Measurements from ENCODE around the gene CMTM7. TPM values are rescaled to one million over a fixed set of nuclear protein-coding genes. Genes with fewer than 3 reads are reported as not detected.

The CMTM7 gene
- total and polyA plus RNA-seq, 7 experiments from 2014 or later = 38.6 to 157 (median 53.0) TPM

DNA sequence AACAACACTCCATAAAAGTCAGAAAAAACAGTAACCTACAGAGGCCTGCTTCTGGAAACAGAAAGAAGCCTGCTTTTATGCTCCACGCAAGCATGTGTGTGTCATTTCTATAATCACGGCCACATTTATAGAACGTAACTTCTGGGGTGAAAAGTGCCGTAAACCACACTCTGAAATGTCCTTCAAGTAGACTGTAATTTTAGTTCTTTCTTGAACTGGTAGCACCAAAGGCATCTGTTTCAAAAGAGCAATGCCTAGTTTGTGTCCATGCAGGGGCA lies 19.5 kb upstream of the CMTM7 start:
- peak in 2 of 9 donors; percentile 25 to 49 for DNase-seq
- intact Hi-C loops (cut with micrococcal nuclease) = no loop called here
- H3K27me3 Mint-ChIP-seq = no peaks in the 10 kb centered on the region
- peaks cover 0 to 4% (median 2%) of the 10 kb centered on the region in 5 donors for H3K36me3 Mint-ChIP-seq
- no peaks in the 10 kb centered on the region for H3K9me3 ChIP-seq (ENCODE audit: control insufficient read depth in 2 of 3, low read length in 3 of 3)
- H3K4me3 Mint-ChIP-seq = peak overlapping the region in 9 of 10 donors; percentile 13 to 71 (median 61)
- ChIA-PET CTCF (interaction anchor here (1.0 to 6.1 kb wide), 14 partner anchors 9 to 196 kb away, joined by 3 to 56 read pairs (median 6); partner anchors contain the start of gene CMTM7), POLR2A (interaction anchor here (0.6 to 3.3 kb wide), 30 partner anchors 16 to 840 kb away, joined by 3 to 33 read pairs (median 6); partner anchors contain the start of gene CMTM7)
- peak overlapping the region; percentile 93 to 99 (median 97) for H3K27ac Mint-ChIP-seq
- peaks cover 19 to 65% (median 48%) of the 10 kb centered on the region in 7 donors for H3K4me1 Mint-ChIP-seq
- no peak overlapping the region for H3K4me3 ChIP-seq (ENCODE audit: low read length)
- peaks cover 0 to 34% of the 10 kb centered on the region in 2 donors for H3K4me1 ChIP-seq (ENCODE audit: control insufficient read depth in 2 of 2, insufficient read depth in 2 of 2, low read length in 2 of 2)
- no peak for ATAC-seq
- peaks cover 0 to 3% (median 0%) of the 10 kb centered on the region in 11 donors for H3K9me3 Mint-ChIP-seq
- peak overlapping the region; percentile 69 for H3K27ac ChIP-seq (ENCODE audit: low read depth, low read length)
- H3K36me3 ChIP-seq (ENCODE audit: control insufficient read depth in 2 of 3, insufficient read depth in 3 of 3, low read length in 3 of 3) = no peaks in the 10 kb centered on the region
- H3K27me3 ChIP-seq (ENCODE audit: control insufficient read depth in 2 of 2, insufficient read depth in 2 of 2, low read length in 2 of 2) = no peaks in the 10 kb centered on the region

DNA sequence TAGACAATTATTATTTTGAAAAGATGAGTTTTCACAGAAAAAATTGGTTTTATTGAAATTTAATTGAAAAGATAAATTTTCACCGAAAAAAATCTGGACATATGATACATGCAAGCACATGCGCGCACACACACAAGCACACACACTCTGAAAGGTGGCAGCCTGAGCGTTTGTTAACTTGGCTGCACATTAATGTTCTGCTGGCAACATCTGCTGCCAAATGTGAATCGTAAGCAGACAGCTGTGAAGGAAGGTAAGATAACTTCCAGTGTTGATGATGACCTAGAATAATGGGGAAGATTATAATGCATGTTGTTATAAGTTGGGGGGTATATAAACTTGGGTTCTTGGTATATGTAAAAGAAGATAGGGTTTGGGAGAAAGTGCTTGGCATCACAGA lies 18.4 kb upstream of the CMTM7 start:
- Histone ChIP-seq H3K27ac (ENCODE audit: low read depth, low read length) (peak overlapping the region; percentile 69), H3K4me3 (ENCODE audit: low read length) (no peak overlapping the region), H3K36me3 (ENCODE audit: control insufficient read depth in 2 of 3, insufficient read depth in 3 of 3, low read length in 3 of 3) (no peaks in the 10 kb centered on the region), H3K27me3 (ENCODE audit: control insufficient read depth in 2 of 2, insufficient read depth in 2 of 2, low read length in 2 of 2) (no peaks in the 10 kb centered on the region), H3K4me1 (ENCODE audit: control insufficient read depth in 2 of 2, insufficient read depth in 2 of 2, low read length in 2 of 2) (peaks cover 0 to 34% of the 10 kb centered on the region in 2 donors), H3K9me3 (ENCODE audit: control insufficient read depth in 2 of 3, low read length in 3 of 3) (no peaks in the 10 kb centered on the region)
- H3K9me3 Mint-ChIP-seq = peaks cover 0 to 3% (median 0%) of the 10 kb centered on the region in 11 donors
- ATAC-seq (no peak), DNase-seq (no peak)
- POLR2A ChIA-PET = interaction anchor here (0.7 to 2.9 kb wide), 5 partner anchors 24 to 97 kb away, joined by 3 to 16 read pairs (median 5); no protein-coding TSS in a partner anchor
- H3K4me1 Mint-ChIP-seq = peaks cover 17 to 57% (median 46%) of the 10 kb centered on the region in 7 donors
- peaks cover 0 to 2% (median 0%) of the 10 kb centered on the region in 5 donors for H3K36me3 Mint-ChIP-seq
- peak overlapping the region in 3 of 10 donors; percentile 3 to 42 (median 19) for H3K4me3 Mint-ChIP-seq
- peak overlapping the region in 8 of 9 donors; percentile 84 to 99 (median 96) for H3K27ac Mint-ChIP-seq
- intact Hi-C loops (cut with micrococcal nuclease) = no loop called here
- CTCF ChIA-PET = interaction anchor here (0.6 to 6.1 kb wide), 11 partner anchors 12 to 95 kb away, joined by 3 to 89 read pairs (median 7); no protein-coding TSS in a partner anchor
- H3K27me3 Mint-ChIP-seq = peaks cover 0 to 2% (median 0%) of the 10 kb centered on the region in 5 donors

DNA sequence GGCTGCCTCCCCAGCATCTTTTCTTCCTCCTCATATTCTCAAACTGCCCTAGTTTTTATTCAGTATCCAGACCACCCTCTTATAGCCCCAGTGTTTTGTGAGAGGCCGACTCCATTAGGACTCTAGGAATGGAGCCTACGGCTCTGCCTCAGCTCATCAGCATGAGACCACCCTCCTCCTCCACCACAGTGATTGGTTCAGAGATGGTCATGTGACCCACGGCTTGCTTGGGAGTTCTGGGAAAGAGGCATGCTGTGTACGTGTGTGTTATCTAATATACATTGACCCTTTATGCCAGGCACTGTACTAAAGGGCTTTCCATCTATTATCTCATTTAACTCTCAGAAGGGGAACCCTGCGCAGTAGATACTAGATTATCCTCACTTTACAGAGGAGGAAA lies 17.8 kb upstream of the CMTM7 start:
- Mint-ChIP-seq H3K27ac (peak overlapping the region in 7 of 9 donors; percentile 84 to 99 (median 96)), H3K9me3 (peaks cover 0 to 3% (median 0%) of the 10 kb centered on the region in 11 donors), H3K27me3 (peaks cover 0 to 2% (median 0%) of the 10 kb centered on the region in 5 donors), H3K36me3 (peaks cover 0 to 2% (median 0%) of the 10 kb centered on the region in 5 donors), H3K4me1 (peaks cover 17 to 57% (median 46%) of the 10 kb centered on the region in 7 donors), H3K4me3 (peak overlapping the region in 2 of 10 donors; percentile 3 to 42)
- ChIA-PET CTCF (interaction anchor here (0.5 to 6.1 kb wide), 20 partner anchors 9 to 197 kb away, joined by 3 to 89 read pairs (median 7); no protein-coding TSS in a partner anchor), POLR2A (interaction anchor here (0.7 to 2.9 kb wide), 10 partner anchors 17 to 99 kb away, joined by 3 to 16 read pairs (median 5); partner anchors contain the start of gene CMTM7)
- peaks cover 0 to 34% of the 10 kb centered on the region in 2 donors for H3K4me1 ChIP-seq (ENCODE audit: control insufficient read depth in 2 of 2, insufficient read depth in 2 of 2, low read length in 2 of 2)
- intact Hi-C loops (cut with micrococcal nuclease) = loop anchor here (2.0 kb wide), 3 partner anchors 55 to 291 kb away; no protein-coding TSS in a partner anchor
- no peak overlapping the region for H3K27ac ChIP-seq (ENCODE audit: low read depth, low read length)
- no peak for ATAC-seq
- no peaks in the 10 kb centered on the region for H3K9me3 ChIP-seq (ENCODE audit: control insufficient read depth in 2 of 3, low read length in 3 of 3)
- H3K4me3 ChIP-seq (ENCODE audit: low read length) = no peak overlapping the region
- DNase-seq = no peak
- no peaks in the 10 kb centered on the region for H3K27me3 ChIP-seq (ENCODE audit: control insufficient read depth in 2 of 2, insufficient read depth in 2 of 2, low read length in 2 of 2)
- no peaks in the 10 kb centered on the region for H3K36me3 ChIP-seq (ENCODE audit: control insufficient read depth in 2 of 3, insufficient read depth in 3 of 3, low read length in 3 of 3)

DNA sequence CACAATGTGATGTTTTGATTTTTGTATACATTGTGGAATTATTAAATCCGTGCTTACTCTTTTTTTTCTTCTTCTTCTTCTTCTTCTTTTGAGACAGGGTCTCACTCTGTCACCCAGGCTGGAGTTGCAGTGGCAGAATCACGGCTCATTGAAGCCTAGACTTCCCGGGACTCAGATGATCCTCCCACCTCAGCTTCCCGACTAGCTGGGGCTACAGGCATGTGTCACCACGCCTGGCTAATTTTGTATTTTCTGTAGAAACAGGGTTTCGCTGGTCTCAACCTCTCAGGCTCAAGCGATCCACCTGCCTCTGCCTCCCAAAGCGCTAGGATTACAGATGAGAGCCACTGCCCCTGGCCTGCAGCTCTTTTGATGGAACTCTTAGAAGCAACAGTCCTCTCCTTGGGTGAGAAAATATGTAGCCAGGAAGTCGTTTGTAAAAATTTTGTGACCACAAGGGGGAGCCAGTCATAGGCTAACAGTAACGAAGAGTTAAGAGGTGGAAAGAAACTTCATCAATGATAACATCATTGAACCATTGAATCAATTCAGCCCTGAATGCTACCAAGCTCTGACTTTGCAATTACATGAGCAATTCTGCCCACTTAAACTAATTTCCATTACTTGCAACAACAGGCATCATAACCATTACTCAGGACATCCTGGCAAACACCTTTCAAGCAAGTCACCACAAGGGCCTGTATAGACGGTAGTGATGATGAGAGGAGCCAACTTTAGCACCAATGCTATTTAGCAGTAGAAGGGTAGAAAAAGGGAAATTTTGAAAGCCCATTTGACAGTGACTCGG lies 16.7 kb upstream of the CMTM7 start:
- H3K27ac Mint-ChIP-seq = peak overlapping the region; percentile 54 to 97 (median 87)
- no peak overlapping the region for H3K4me3 ChIP-seq (ENCODE audit: low read length)
- peaks cover 0 to 2% (median 0%) of the 10 kb centered on the region in 5 donors for H3K36me3 Mint-ChIP-seq
- DNase-seq = peak in 8 of 9 donors; percentile 50 to 83 (median 77)
- POLR2A ChIA-PET = interaction anchor here (0.6 to 2.9 kb wide), 13 partner anchors 13 to 98 kb away, joined by 3 to 14 read pairs (median 5); partner anchors contain the start of gene CMTM7
- H3K36me3 ChIP-seq (ENCODE audit: control insufficient read depth in 2 of 3, insufficient read depth in 3 of 3, low read length in 3 of 3) = no peaks in the 10 kb centered on the region
- CTCF ChIA-PET = interaction anchor here (0.7 to 6.1 kb wide), 30 partner anchors 9 to 198 kb away, joined by 3 to 89 read pairs (median 4); partner anchors contain the start of genes CMTM6 and CMTM7
- no peaks in the 10 kb centered on the region for H3K27me3 ChIP-seq (ENCODE audit: control insufficient read depth in 2 of 2, insufficient read depth in 2 of 2, low read length in 2 of 2)
- peaks cover 0 to 34% of the 10 kb centered on the region in 2 donors for H3K4me1 ChIP-seq (ENCODE audit: control insufficient read depth in 2 of 2, insufficient read depth in 2 of 2, low read length in 2 of 2)
- no peaks in the 10 kb centered on the region for H3K9me3 ChIP-seq (ENCODE audit: control insufficient read depth in 2 of 3, low read length in 3 of 3)
- peaks cover 0 to 3% (median 0%) of the 10 kb centered on the region in 11 donors for H3K9me3 Mint-ChIP-seq
- peak; percentile 67 for ATAC-seq
- intact Hi-C loops (cut with micrococcal nuclease) = loop anchor here (1.0 to 5.0 kb wide), 9 partner anchors 16 to 290 kb away; partner anchors contain the start of gene CMTM7 (in 1 of the 2)
- H3K4me3 Mint-ChIP-seq = peak overlapping the region in 1 of 10 donors; percentile 37
- H3K4me1 Mint-ChIP-seq = peaks cover 15 to 49% (median 38%) of the 10 kb centered on the region in 7 donors
- no peak overlapping the region for H3K27ac ChIP-seq (ENCODE audit: low read depth, low read length)
- peaks cover 0 to 4% (median 0%) of the 10 kb centered on the region in 5 donors for H3K27me3 Mint-ChIP-seq

DNA sequence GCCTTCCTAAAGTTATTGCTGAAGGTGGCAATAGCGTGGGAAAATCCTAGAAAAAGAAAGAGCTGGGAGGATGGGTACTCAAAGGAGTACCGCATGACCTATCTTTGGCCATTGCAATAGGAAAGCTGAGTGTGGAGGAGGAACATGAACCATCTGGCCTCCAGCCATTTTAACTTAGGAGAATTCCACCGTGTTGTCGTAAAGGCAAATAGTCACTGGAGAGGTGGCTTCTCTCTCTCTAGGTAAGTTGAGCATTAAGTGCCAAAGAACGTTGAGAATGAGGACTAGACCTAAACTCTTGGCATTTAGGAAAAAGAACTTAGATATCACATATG lies 16.1 kb upstream of the CMTM7 start:
- Histone ChIP-seq H3K4me3 (ENCODE audit: low read length) (no peak overlapping the region), H3K27ac (ENCODE audit: low read depth, low read length) (no peak overlapping the region), H3K4me1 (ENCODE audit: control insufficient read depth in 2 of 2, insufficient read depth in 2 of 2, low read length in 2 of 2) (peaks cover 0 to 34% of the 10 kb centered on the region in 2 donors), H3K9me3 (ENCODE audit: control insufficient read depth in 2 of 3, low read length in 3 of 3) (no peaks in the 10 kb centered on the region), H3K36me3 (ENCODE audit: control insufficient read depth in 2 of 3, insufficient read depth in 3 of 3, low read length in 3 of 3) (no peaks in the 10 kb centered on the region), H3K27me3 (ENCODE audit: control insufficient read depth in 2 of 2, insufficient read depth in 2 of 2, low read length in 2 of 2) (no peaks in the 10 kb centered on the region)
- POLR2A ChIA-PET = interaction anchor here (0.7 to 2.2 kb wide), 10 partner anchors 12 to 97 kb away, joined by 3 to 14 read pairs (median 6); partner anchors contain the start of gene CMTM7
- peaks cover 15 to 45% (median 34%) of the 10 kb centered on the region in 7 donors for H3K4me1 Mint-ChIP-seq
- H3K27ac Mint-ChIP-seq = peak overlapping the region in 2 of 9 donors; percentile 86 to 90
- ATAC-seq = no peak
- CTCF ChIA-PET = interaction anchor here (0.6 to 6.1 kb wide), 24 partner anchors 8 to 199 kb away, joined by 3 to 89 read pairs (median 7); partner anchors contain the start of genes CMTM6 and CMTM7
- intact Hi-C loops (cut with micrococcal nuclease) = loop anchor here (1.0 to 5.0 kb wide), 9 partner anchors 16 to 289 kb away; partner anchors contain the start of gene CMTM7 (in 1 of the 2)
- no peak overlapping the region for H3K4me3 Mint-ChIP-seq
- H3K36me3 Mint-ChIP-seq = peaks cover 0 to 2% (median 0%) of the 10 kb centered on the region in 5 donors
- H3K9me3 Mint-ChIP-seq = peaks cover 0 to 3% (median 0%) of the 10 kb centered on the region in 11 donors
- DNase-seq = no peak
- H3K27me3 Mint-ChIP-seq = peaks cover 0 to 7% (median 0%) of the 10 kb centered on the region in 5 donors

DNA sequence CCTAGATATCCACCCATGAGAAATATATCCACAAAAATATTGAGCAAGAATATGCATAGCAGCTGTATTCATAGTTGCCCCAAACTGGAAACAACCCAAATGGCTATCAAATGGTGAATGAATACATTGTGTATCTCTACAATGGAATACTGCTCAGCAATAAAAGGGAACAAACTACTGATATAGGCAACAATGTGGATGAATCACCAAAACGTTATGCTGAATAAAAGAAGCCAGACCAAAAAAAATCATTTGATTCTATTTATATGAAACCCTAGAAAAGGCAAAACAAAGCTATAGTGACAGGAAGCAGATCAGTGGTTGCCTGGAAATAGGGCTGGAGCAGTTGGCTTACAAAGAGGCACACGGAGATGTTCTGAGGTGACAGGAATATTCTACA lies 15.5 kb upstream of the CMTM7 start:
- Histone ChIP-seq H3K27ac (ENCODE audit: low read depth, low read length) (no peak overlapping the region), H3K4me1 (ENCODE audit: control insufficient read depth in 2 of 2, insufficient read depth in 2 of 2, low read length in 2 of 2) (peaks cover 0 to 28% of the 10 kb centered on the region in 2 donors), H3K27me3 (ENCODE audit: control insufficient read depth in 2 of 2, insufficient read depth in 2 of 2, low read length in 2 of 2) (no peaks in the 10 kb centered on the region), H3K9me3 (ENCODE audit: control insufficient read depth in 2 of 3, low read length in 3 of 3) (no peaks in the 10 kb centered on the region), H3K4me3 (ENCODE audit: low read length) (no peak overlapping the region), H3K36me3 (ENCODE audit: control insufficient read depth in 2 of 3, insufficient read depth in 3 of 3, low read length in 3 of 3) (no peaks in the 10 kb centered on the region)
- H3K36me3 Mint-ChIP-seq = peaks cover 0 to 2% (median 0%) of the 10 kb centered on the region in 5 donors
- peaks cover 0 to 3% (median 0%) of the 10 kb centered on the region in 11 donors for H3K9me3 Mint-ChIP-seq
- no peak overlapping the region for H3K4me3 Mint-ChIP-seq
- DNase-seq = no peak
- H3K4me1 Mint-ChIP-seq = peaks cover 15 to 41% (median 32%) of the 10 kb centered on the region in 7 donors
- peaks cover 0 to 7% (median 0%) of the 10 kb centered on the region in 5 donors for H3K27me3 Mint-ChIP-seq
- ChIA-PET CTCF (interaction anchor here (0.5 to 6.1 kb wide), 23 partner anchors 8 to 199 kb away, joined by 3 to 89 read pairs (median 5); partner anchors contain the start of genes CMTM6 and CMTM7), POLR2A (interaction anchor here (0.5 to 2.2 kb wide), 20 partner anchors 11 to 123 kb away, joined by 3 to 12 read pairs (median 4); partner anchors contain the start of gene CMTM7)
- no peak overlapping the region for H3K27ac Mint-ChIP-seq
- ATAC-seq = no peak
- intact Hi-C loops (cut with micrococcal nuclease) = loop anchor here in 1 of 2 donors (5.0 kb wide), 1 partner anchor 36 kb away; no protein-coding TSS in a partner anchor

All from naive thymus-derived CD4-positive, alpha-beta T cell (primary cell).